Psoas muscle (tissue), 8 donors: ENCODE measurements around the gene NEURL1. TPM values are rescaled to one million over a fixed set of nuclear protein-coding genes. Genes with fewer than 3 reads are reported as not detected.
A peak's percentile ranks its signal among the peaks of the same experiment; 100 is the strongest.

ENCODE experiments used
- ATAC-seq, 4 donors: fragments of 200-7000 bp; cut with Tn5 transposase; one replicate each; pipeline ENCODE4 v1.9.1; 2020; ENCODE audit warnings: moderate library complexity in 3 of 4, mild to moderate bottlenecking in 2 of 4
- DNase-seq, 2 donors: peaks; one replicate each; pipeline ENCODE4 v3.0.0-alpha.2; 2020
- H3K27ac ChIP-seq: fragments of 200-600 bp; one replicate; pipeline ENCODE4 v1.8.0; 2022
- H3K27me3 ChIP-seq, 3 donors: fragments of 200-600 bp in 1 of 3; one replicate each; pipeline versions ENCODE4 v1.6.1 to v1.8.0; 2013 to 2022; ENCODE audit warnings: low read length in 2 of 3, mild to moderate bottlenecking in 2 of 3, moderate library complexity in 1 of 3; ENCODE audit not compliant: insufficient read depth in 3 of 3
- H3K36me3 ChIP-seq, 2 donors: fragments of 200-600 bp in 1 of 2; one replicate each; pipeline versions ENCODE4 v1.6.1 to v1.8.0; 2013 to 2022; ENCODE audit warnings: low read depth in 1 of 2, mild to moderate bottlenecking in 1 of 2, moderate library complexity in 1 of 2; ENCODE audit not compliant: insufficient read depth in 1 of 2
- H3K4me1 ChIP-seq: fragments of 200-600 bp; one replicate; pipeline ENCODE4 v1.8.0; 2022
- H3K4me3 ChIP-seq: fragments of 200-600 bp; one replicate; pipeline ENCODE4 v1.8.0; 2022; ENCODE audit warnings: mild to moderate bottlenecking
- H3K9me3 ChIP-seq: fragments of 200-600 bp; one replicate; pipeline ENCODE4 v1.8.0; 2022
- CTCF ChIP-seq: fragments of 200-600 bp; IDR thresholded peaks from one replicate; pipeline ENCODE4 v1.8.0; 2022; ENCODE audit warnings: antibody characterized with exemption
- whole genome bisulfite sequencing, 3 donors: extraction: QIAGEN DNeasy Blood & Tissue Kit; methylation state at CpG; one replicate each; pipeline versions ENCODE4 v1.1.6 to v1.1.7; 2013; 5-methylcytosine and 5-hydroxymethylcytosine counted together
- intact Hi-C, 2 donors: fragments of 100-400 bp; cut with DNase I; formaldehyde crosslinking; loops; one replicate each; pipeline versions ENCODE4 v1.11.0 to v1.14.2; 2022
- polyA plus RNA-seq, 3 donors: library from polyadenylated mRNA; stranded (reverse); fragments of 200-250 nt; gene quantifications; one replicate each; pipeline ENCODE4 v1.2.3, GENCODE V29; 2013
- total RNA-seq, 4 donors: library from RNA; stranded (reverse); fragmentation: NEBNext Ultra II Directional in 2 of 4; extraction: Animal tissue kit (Norgen Biotek cat#: 25700) in 2 of 4; gene quantifications; one replicate each; pipeline versions ENCODE4 v1.2.1 to v1.2.4, GENCODE V29; 2021 to 2023
- donor health status: healthy with polysubstance abuse.
- donor health status: DM: no; HTN: no; CAD: no; lungs with moderate emphysema.
- donor health status: Bipolar disorder and iron deficiency.
- donor health status: healthy.
- donor health status: DM: yes; HTN: yes; CAD: no.
- donor health status: DM: no; HTN: no; CAD: no.
- donor health status: DM: no; HTN: no; CAD: no.
- donor health status: DM: yes; HTN: yes; CAD: no.

Gene NEURL1
- total and polyA plus RNA-seq, 7 donors: 10.9 to 103 (median 66.6) TPM

- intact Hi-C loops: no loop called here
- H3K9me3 ChIP-seq: no peaks in the 10 kb centered on the region
- no peak overlapping the region for H3K27ac ChIP-seq
- no peaks in the 10 kb centered on the region for H3K27me3 ChIP-seq
- DNase-seq: no peak
- 76 to 86% (median 78%) methylated on average over 9 of the region's 9 CpGs for WGBS, 3 donors
- ATAC-seq: no peak
- H3K4me3 ChIP-seq: no peak overlapping the region
- peaks cover 41% of the 10 kb centered on the region for H3K4me1 ChIP-seq
- TF ChIP-seq CTCF: no peak
- no peaks in the 10 kb centered on the region for H3K36me3 ChIP-seq
Measured at GRCh38 chr10:103559776-103560175, 66.3 kb downstream of the NEURL1 start.

DNA sequence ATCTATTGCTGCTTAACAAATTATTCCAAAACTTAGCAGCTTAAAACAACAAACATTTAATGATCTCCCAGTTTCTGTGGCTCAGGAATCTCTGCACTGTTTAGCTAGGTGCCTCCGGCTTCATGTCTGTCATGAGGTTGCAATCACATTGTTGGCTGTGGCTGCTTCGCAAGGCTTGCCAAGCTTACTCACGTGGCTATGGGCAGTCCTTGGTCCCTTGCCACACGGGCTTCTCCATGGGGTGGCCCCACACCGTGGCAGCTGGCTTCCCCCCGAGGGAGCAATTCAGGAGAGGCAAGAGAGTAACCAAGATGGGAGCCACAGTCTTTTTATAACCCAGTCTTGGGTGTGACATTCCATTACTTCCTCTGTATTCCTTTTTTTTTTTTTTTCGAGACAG lies 67.4 kb downstream of the NEURL1 start:
- ATAC-seq (peak; percentile 27 to 61 (median 51)), DNase-seq (peak in 1 of 2 donors; percentile 80)
- Histone ChIP-seq H3K9me3 (no peaks in the 10 kb centered on the region), H3K36me3 (no peaks in the 10 kb centered on the region), H3K4me3 (no peak overlapping the region), H3K4me1 (peaks cover 36% of the 10 kb centered on the region), H3K27me3 (no peaks in the 10 kb centered on the region), H3K27ac (peak overlapping the region; percentile 2)
- intact Hi-C loops: no loop called here
- TF ChIP-seq CTCF: no peak
- 24 to 42% (median 36%) methylated on average over 7 of the region's 7 CpGs for WGBS, 3 donors

DNA sequence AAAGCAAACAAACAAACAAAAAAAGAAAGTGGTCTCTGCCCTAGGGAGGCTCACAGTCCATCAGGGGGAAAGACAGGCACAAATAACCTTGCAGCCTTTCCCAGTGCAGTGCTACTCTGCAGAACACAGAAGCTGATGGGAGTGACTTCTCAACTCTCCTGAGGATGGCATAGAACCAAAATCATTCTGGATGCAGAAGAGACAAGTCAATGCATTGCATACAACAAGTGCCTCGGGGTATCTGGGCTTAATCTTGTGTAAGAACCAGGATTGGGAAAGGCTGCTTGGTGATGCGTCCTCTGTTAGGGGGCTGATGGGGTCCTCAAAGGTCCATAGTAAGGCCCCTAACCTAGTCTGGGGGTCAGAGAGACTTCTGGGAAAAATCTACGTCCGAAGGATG lies 68.9 kb downstream of the NEURL1 start:
- 63 to 84% (median 68%) methylated on average over 4 of the region's 4 CpGs for WGBS, 3 donors
- Histone ChIP-seq H3K4me1 (peaks cover 28% of the 10 kb centered on the region), H3K27me3 (no peaks in the 10 kb centered on the region), H3K36me3 (no peaks in the 10 kb centered on the region), H3K9me3 (no peaks in the 10 kb centered on the region), H3K27ac (no peak overlapping the region), H3K4me3 (no peak overlapping the region)
- ATAC-seq: no peak
- intact Hi-C loops: no loop called here
- DNase-seq: no peak
- no peak for TF ChIP-seq CTCF

DNA sequence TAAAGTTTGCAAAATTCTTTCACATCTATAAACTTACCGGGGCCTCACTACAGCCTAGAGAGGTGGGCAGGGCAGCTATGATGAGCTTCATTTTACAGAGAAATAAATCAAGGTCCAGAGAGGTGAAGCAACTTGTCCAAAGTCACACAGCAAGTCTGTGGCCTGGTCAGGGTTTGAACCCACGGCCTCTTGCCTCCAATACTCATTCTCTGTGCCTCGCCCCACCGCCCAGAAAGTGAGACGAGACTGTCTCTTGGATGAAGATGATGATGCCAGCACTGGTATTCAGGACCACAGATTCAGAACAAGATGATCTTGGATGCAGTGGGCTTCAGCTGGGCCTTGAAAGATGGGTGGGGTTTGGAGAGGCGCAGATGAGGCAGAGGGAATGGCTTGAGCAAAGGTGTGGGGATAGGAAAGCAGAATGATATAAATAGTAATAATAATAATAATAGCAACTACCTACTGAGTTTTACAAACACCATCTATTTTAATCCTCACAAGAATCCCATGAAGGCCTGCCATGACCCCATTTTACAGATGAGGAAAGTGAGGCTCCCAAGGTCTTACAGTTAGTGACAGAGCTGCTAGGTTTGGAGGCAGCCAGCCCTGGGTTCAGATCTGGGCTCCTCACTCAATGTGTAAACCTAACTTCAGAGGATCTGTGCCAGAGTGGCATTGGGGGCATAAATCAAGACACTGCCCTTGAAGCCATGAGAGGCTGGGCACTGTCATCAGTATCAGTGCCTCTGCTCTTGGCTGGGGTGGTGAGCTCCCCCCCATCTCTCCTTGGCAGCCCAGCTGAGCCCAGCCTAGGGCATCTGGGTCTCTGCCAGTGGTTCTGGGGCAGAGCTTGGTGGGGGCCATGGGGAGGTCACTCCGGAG lies 70.0 kb downstream of the NEURL1 start:
- DNase-seq (peak in 1 of 2 donors; percentile 50), ATAC-seq (peak; percentile 9 to 39 (median 28))
- no peaks in the 10 kb centered on the region for H3K9me3 ChIP-seq
- intact Hi-C loops: no loop called here
- peaks cover 21% of the 10 kb centered on the region for H3K4me1 ChIP-seq
- 76 to 84% (median 78%) methylated on average over 7 of the region's 7 CpGs for WGBS, 3 donors
- H3K4me3 ChIP-seq: no peak overlapping the region
- no peak for TF ChIP-seq CTCF
- H3K27me3 ChIP-seq: no peaks in the 10 kb centered on the region
- H3K36me3 ChIP-seq: no peaks in the 10 kb centered on the region
- peak overlapping the region; percentile 46 for H3K27ac ChIP-seq
